BJ (cell line): Measurements from ENCODE around the gene CSPG5. TPM values are rescaled to one million over a fixed set of nuclear protein-coding genes. Genes with fewer than 3 reads are reported as not detected.

Experiments used
- CTCF ChIA-PET: fragments of 350-600 bp; formaldehyde crosslinking; extraction: SDS; loops from one replicate; lab custom pipeline; 2021; ENCODE audit warnings: antibody characterized with exemption, inconsistent platforms; lab: Yijun Ruan, JAX
- POLR2A ChIA-PET: fragments of 300-600 bp; sonication (Branson Sonifier 250); formaldehyde crosslinking; extraction: SDS; loops from one replicate; lab custom pipeline; 2021; ENCODE audit warnings: antibody characterized with exemption; lab: Charles Lee
- DNase-seq: peaks from one replicate; pipeline ENCODE4 v3.0.0-alpha.2; 2011; ENCODE audit warnings: low read depth
- H3K27me3 ChIP-seq: 2 replicates; pipeline ENCODE4 v1.6.0; 2011; ENCODE audit warnings: low read length; ENCODE audit not compliant: control insufficient read depth, insufficient read depth
- H3K36me3 ChIP-seq: 2 replicates; pipeline ENCODE4 v1.5.1; 2011; ENCODE audit warnings: low read length; ENCODE audit not compliant: control insufficient read depth, insufficient read depth
- H3K4me3 ChIP-seq: 2 replicates; pipeline ENCODE4 v1.5.1; 2011; ENCODE audit warnings: low read depth, mild to moderate bottlenecking, control low read depth, low read length
- polyA plus RNA-seq: library from polyadenylated mRNA; depleted of rRNA; stranded (reverse); fragments of >200 nt; gene quantifications from 2 replicates; pipeline ENCODE4 v1.2.3, GENCODE V29; 2011
- TF ChIP-seq, protein P1 (sequence below): IDR thresholded peaks from 2 replicates; pipeline ENCODE4 v1.5.1; 2011; ENCODE audit warnings: low read depth, mild to moderate bottlenecking, control low read depth, inconsistent platforms, low read length, moderate library complexity; ENCODE audit not compliant: insufficient read depth

The CSPG5 gene
- polyA plus RNA-seq, 1 experiment = 0.04 TPM

DNA sequence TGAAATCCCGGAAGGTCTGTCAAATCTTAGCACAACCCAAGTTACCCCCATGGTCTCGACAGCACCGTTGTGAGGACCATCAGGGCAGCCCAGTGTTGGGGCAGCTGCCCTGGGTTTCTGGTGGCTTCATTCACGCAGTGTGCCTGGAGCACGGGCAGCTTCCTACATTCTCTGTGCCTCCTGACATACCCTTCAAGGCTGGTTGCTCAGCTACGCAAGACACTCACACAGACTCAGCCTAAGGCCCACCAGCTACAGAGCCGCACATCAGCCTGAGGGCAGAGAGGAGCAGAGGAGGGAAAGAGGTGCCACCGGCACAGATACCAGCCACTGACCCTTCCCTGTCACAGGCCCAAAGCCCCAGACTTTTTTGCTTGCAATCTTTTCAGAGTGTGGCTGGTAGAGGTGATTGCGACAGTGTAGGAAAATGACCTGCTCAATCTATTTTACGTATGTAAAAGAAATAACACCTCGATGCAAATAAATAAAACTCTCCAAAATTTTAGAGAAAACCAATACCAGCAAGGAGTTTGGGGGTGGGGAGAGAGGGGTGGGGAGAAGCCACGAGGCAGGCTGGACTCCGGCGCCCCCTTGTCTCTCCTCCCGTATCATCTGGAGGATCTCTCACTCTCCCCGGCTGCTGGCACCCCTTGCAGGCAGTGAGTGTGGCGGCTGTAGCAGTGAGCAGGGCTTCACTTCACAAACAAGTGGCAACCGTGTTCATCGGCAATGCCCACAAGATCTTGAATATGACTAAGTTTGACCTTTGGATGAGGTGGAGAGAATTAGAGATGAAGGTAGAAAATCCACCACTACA lies 12.7 kb downstream of the CSPG5 start:
- DNase-seq = no peak
- Histone ChIP-seq H3K4me3 (no peak overlapping the region), H3K27me3 (peaks cover 7% of the 10 kb centered on the region), H3K36me3 (no peaks in the 10 kb centered on the region)
- ChIA-PET CTCF (no interaction called here), POLR2A (no interaction called here)
- TF ChIP-seq, protein P1, sequence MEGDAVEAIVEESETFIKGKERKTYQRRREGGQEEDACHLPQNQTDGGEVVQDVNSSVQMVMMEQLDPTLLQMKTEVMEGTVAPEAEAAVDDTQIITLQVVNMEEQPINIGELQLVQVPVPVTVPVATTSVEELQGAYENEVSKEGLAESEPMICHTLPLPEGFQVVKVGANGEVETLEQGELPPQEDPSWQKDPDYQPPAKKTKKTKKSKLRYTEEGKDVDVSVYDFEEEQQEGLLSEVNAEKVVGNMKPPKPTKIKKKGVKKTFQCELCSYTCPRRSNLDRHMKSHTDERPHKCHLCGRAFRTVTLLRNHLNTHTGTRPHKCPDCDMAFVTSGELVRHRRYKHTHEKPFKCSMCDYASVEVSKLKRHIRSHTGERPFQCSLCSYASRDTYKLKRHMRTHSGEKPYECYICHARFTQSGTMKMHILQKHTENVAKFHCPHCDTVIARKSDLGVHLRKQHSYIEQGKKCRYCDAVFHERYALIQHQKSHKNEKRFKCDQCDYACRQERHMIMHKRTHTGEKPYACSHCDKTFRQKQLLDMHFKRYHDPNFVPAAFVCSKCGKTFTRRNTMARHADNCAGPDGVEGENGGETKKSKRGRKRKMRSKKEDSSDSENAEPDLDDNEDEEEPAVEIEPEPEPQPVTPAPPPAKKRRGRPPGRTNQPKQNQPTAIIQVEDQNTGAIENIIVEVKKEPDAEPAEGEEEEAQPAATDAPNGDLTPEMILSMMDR = no peak

DNA sequence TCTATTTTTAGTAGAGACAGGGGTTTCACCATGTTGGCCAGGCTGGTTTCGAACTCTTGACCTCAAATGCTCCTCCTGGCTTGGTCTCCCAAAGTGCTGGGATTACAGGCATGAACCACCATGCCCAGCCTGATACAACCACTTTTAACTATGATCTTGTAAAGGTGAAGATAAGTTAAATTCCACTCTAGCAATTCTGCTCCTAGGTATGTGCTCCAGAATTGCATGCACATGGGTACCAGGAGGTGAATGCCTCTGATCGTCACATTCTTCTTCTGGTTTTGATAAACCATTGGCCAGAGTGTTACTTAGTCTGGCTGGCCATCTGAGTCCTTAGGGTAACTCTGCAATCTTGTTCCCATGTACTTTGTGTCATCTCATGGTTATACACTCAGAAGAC lies 22.3 kb downstream of the CSPG5 start:
- POLR2A ChIA-PET = no interaction called here
- CTCF ChIA-PET = interaction anchor here (0.7 to 1.0 kb wide), 2 partner anchors 19 to 62 kb away, joined by 3 read pairs; no protein-coding TSS in a partner anchor
- TF ChIP-seq, protein P1 = no peak
- no peaks in the 10 kb centered on the region for H3K36me3 ChIP-seq
- peaks cover 6% of the 10 kb centered on the region for H3K27me3 ChIP-seq
- no peak overlapping the region for H3K4me3 ChIP-seq
- no peak for DNase-seq

DNA sequence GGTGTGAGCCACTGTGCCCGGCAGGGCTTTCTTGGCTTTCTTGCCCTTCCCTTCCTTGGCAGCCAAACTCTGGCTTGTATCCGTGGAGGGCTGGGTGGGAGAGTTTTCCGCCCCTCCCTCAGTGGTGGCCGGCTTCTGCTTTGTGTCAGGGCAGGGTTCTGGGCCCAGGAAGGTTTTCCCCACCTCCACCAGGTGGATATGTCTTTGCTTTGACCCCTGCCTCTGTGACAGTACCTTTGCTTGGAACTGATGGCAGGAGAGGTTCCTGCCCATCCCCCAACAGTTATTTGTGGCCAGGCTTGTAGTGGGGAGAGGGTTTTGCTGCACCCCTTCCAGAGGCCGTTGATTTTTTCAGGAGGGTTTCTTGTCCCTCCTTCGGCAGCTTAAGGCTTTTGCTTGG lies 24.3 kb downstream of the CSPG5 start:
- CTCF ChIA-PET = interaction anchor here (1.1 to 1.3 kb wide), 2 partner anchors 9 to 34 kb away, joined by 3 to 5 read pairs; no protein-coding TSS in a partner anchor
- H3K36me3 ChIP-seq = no peaks in the 10 kb centered on the region
- POLR2A ChIA-PET = no interaction called here
- H3K27me3 ChIP-seq = peaks cover 7% of the 10 kb centered on the region
- no peak for DNase-seq
- TF ChIP-seq, protein P1 = no peak
- no peak overlapping the region for H3K4me3 ChIP-seq

GRCh38 chr3:47553407-47553806 lies 25.3 kb downstream of the CSPG5 start:
- Histone ChIP-seq H3K36me3 (no peaks in the 10 kb centered on the region), H3K27me3 (peaks cover 7% of the 10 kb centered on the region), H3K4me3 (no peak overlapping the region)
- CTCF ChIA-PET = no interaction called here
- POLR2A ChIA-PET = no interaction called here
- TF ChIP-seq, protein P1 = no peak
- no peak for DNase-seq

GRCh38 chr3:47542471-47543173 lies 36.0 kb downstream of the CSPG5 start:
- TF ChIP-seq, protein P1 = no peak
- DNase-seq = no peak
- ChIA-PET CTCF (interaction anchor here (0.6 kb wide), 1 partner anchor 28 kb away, joined by 3 read pairs; no protein-coding TSS in a partner anchor), POLR2A (no interaction called here)
- Histone ChIP-seq H3K36me3 (no peaks in the 10 kb centered on the region), H3K4me3 (no peak overlapping the region), H3K27me3 (no peaks in the 10 kb centered on the region; the same call in none of the 2 replicates)
